GM19240 (cell line): ENCODE measurements around the gene OR5L1.

Experiments used
- DNase-seq: peaks from one replicate; pipeline ENCODE4 v3.0.0; 2011; ENCODE audit warnings: low spot score; ENCODE audit not compliant: insufficient read length

The OR5L1 gene

DNA sequence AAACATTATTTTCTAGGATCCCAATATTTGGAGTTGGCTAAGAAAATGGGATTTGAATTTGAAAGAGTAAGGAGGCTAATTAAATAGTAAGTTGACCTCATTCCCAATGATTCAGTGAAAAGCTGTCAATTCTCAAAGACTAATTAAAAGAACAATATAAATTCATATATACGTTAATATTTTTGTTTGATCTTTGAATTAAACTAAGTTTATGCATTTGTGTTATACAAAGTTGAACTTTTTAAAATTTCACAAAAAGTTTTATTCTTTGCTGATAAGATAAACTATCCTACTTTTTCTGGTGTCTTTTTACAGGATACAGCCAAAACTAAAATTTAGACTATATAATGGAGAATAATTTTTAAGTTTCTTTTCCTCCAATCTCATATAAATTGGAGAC is at the start of gene OR5L1:
TSS of gene OR5L1 (plus strand) at position 301 of the 400 bp plus-strand sequence. CDS start 100 bp downstream, outside the sequence.
- no peak for DNase-seq

DNA sequence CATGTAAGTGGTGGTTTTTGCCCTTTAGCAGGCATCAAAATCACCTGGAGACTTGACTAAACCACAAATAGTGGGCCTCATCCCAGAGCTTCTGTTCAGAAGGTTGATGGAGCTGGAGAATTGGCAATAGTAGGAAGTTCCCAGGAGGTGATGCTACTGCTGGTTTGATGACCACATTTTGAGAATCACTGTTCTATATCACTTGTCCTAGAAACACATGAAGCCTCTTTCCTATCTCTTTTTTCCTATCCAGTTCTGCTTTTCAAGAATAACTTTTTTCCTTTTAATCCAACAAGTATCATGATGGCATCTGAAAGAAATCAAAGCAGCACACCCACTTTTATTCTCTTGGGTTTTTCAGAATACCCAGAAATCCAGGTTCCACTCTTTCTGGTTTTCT is 38.0 kb upstream of the OR5L1 start, which contains the start of gene OR5D13:
TSS of gene OR5D13 (plus strand) at position 301 of the 400 bp plus-strand sequence. CDS start at position 301, 0 bp downstream.
- DNase-seq, result no peak

DNA sequence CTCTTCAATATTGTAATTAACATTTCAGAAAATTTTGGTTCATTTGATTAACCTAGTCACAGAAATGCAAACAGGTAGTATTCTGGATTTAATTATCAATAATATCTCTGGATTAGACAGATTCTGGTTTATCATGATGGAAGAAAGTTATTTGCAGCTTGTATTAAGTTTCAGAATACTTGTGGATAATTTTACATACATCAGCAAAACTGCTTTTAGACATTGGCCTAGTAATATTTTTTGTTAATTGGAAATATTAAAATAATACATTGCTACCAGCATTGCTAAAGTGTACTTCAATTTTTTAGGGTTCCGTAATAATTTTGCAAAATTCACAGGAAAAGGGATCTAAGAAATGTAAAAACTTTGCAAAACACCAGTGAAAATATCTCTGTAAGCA is 19.6 kb upstream of the OR5L1 start:
- no peak for DNase-seq

DNA sequence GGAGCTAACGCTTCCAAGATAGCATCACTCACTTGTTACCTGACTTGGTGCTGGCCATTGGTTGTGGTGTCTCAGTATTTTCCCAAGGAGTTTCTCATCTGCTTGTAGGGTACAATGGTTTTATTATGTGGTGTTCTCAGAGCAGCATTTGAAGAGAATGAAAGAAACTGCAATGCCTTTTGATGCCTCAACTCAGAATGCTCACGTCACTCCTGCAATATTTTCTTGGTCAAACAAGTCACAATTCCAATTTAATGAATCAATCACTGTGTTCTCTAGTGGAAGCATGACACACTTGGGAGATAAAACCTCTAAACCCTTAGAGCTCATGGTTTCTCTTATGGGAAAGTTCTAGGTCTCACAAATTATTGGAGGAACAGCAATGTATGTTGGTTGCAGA is 17.8 kb upstream of the OR5L1 start:
- no peak for DNase-seq

DNA sequence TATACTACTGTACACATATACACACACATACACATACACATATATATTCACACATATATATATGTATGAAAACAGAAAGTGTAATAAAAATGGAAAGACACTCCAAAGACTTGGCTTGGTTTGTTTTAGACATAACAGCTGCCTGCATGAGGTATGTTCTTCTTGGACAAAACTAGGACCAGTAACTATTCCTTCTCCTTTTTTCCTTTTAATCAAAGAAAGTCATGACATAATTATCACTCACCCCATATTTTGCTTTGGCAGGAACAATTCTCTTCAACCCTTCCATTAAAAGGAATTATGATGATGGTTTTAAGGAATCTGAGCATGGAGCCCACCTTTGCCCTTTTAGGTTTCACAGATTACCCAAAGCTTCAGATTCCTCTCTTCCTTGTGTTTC is 15.9 kb upstream of the OR5L1 start, which contains the start of gene OR5D14:
TSS of gene OR5D14 (plus strand) at position 301 of the 400 bp plus-strand sequence. CDS start at position 301, 0 bp downstream.
- no peak for DNase-seq

DNA sequence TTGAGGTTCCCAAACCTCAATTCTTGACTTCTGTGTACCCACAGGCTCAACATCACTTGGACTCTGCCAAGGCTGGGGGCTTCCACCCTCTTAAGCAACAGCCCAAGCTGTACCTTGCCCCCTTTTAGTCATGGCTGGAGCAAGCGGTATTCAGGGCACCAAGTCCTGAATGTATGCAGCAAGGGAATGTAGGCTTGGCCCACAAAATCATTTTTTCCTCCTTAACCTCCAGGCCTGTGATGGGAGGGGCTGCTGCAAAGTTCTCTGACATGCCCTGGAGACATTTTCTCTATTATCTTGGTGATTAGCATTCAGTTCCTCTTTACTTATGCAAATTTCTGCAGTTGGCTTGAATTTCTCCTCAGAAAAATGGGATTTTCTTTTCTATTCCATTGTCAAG is 4.9 kb upstream of the OR5L1 start:
- DNase-seq, result no peak

DNA sequence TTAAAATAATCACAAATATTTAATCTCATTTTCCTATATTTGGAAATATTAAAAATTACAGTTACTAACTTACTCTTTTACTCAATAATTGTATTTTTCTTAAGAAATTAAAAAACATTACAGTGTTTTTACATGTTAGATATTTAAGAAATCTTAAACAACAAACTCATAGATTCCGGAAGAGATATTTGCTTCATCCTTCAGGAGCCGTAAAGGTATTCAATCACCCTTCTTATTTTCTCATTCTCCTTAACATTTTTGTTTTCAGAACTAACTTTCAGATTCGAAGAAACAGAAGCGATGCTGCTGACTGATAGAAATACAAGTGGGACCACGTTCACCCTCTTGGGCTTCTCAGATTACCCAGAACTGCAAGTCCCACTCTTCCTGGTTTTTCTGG is 8.2 kb downstream of the OR5L1 start, which contains the start of gene OR5D18:
TSS of gene OR5D18 (plus strand) at position 301 of the 400 bp plus-strand sequence. CDS start at position 301, 0 bp downstream.
- DNase-seq, result no peak

DNA sequence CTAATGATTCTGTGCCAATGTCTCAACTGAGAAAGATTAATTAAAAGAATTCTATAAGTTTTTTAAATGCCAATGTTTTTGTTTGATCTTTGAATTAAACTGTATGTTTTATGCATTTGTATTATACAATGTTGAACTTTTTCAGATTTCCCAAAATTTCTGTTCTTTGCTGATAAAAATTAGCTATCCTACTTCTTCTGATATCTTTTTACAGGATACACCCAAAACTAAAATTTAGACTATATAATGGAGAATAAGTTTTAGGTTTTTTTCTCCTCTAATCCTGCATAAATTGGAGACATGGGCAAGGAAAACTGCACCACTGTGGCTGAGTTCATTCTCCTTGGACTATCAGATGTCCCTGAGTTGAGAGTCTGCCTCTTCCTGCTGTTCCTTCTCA is 15.8 kb downstream of the OR5L1 start, which contains the start of gene OR5L2:
TSS of gene OR5L2 (plus strand) at position 301 of the 400 bp plus-strand sequence. CDS start at position 301, 0 bp downstream.
- DNase-seq, result no peak

DNA sequence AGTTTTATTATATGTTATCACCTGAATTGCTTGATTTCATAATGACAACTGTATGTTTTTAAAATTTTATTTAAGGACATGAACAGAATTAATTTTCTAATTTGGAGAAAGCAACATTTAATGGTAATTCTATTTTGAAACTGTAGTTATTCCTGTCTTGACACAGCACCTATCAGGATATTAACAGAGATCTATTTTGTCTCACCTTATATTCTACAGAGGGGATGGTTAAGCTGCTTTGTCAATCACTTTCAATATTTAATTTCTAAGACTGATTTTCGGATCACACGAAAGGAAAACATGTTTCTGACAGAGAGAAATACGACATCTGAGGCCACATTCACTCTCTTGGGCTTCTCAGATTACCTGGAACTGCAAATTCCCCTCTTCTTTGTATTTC is 27.3 kb downstream of the OR5L1 start, which contains the start of gene OR5D16:
TSS of gene OR5D16 (plus strand) at position 301 of the 400 bp plus-strand sequence. CDS start at position 301, 0 bp downstream.
- DNase-seq, result no peak

DNA sequence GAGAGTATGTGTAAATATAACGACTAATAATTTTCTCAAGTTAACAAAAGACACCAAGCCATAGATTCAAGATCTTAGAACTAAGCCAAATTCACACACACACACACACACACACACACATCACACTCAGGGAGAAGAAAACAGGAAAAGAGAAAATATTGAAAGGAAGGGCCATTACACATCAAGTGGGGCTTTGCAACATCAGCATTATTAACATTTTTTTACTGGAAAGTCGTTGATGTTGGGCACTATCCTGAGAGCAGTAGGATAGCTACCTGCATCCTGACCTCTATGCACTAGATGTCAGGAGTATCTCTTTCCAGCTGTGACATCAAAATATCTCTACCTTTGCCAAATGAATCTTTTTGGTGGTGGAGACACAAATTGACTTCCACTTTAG is 36.3 kb downstream of the OR5L1 start:
- DNase-seq, result no peak

DNA sequence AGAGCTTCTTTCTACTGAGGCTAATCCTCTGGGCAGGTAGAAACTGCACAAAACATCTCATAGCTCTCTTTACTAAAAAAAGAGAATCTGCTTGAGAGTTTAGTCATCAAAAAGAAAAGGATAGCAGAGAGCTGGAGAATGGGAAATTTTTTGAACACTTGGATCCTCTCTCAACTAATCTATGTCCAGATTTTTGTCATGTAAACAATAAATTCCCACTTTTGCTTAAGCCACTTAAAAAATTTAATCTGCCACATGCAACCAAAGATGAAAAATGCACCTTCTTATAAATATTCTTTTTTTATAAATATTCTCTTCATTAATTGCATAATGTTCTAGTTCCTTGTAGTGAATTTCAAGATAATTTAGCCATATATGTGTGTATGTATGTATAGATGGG is 37.9 kb downstream of the OR5L1 start:
- DNase-seq, result no peak

DNA sequence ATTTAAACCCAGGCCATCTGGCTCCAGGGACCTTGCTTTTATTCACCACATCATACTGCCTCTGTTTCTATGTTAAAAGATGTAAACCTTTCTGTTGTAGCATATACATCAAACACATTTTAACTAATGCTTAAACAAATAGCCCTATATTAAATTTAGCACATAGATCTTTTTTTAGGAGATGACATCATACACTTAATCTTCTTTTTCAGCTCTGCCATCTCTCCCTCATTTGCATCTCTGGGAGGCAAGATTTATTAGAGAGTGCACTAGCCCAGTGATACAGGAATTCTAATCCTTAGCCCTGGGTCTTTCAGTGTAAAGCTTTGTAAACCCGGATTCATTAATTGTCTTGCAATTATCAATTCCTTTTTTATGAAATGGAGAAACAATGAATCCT is 41.0 kb downstream of the OR5L1 start:
- DNase-seq, result no peak

DNA sequence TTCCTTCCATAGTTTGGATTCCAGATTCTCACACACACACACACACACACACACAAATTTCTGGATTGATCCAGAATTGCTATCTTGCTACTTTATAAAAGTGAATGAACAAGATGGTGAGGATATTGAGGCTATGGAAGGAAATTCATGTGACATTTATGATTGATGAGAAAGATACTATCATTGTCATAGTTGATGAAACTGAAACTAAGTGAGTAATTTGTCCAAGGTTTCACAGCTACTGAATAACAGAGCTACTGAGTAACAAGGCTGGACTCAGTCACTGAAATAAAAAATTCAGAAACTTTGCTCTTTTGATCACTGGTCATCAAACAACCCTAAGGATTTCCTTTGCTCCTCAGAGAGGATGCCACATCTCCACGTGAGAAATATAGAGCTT is 43.5 kb downstream of the OR5L1 start:
- DNase-seq, result no peak
